GM18873 (cell line): ENCODE measurements around the gene CRIP3.
A peak's percentile ranks its signal among the peaks of the same experiment; 100 is the strongest.
"Not testable (repeated sequence)": the region's sequence is repeated elsewhere in the genome, so short reads cannot be mapped to it uniquely, and the experiment has no call there.

Experiments
- ATAC-seq: cut with Tn5 transposase; IDR thresholded peaks from one replicate; pipeline ENCODE4 v1.9.1; 2021; ENCODE audit warnings: mild to moderate bottlenecking, moderate library complexity, moderate number of reproducible peaks; ENCODE audit not compliant: unreplicated experiment, low FRiP score

The CRIP3 gene, protein sequence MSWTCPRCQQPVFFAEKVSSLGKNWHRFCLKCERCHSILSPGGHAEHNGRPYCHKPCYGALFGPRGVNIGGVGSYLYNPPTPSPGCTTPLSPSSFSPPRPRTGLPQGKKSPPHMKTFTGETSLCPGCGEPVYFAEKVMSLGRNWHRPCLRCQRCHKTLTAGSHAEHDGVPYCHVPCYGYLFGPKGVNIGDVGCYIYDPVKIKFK

GRCh38 chr6:43308101-43308989 lies at the start of gene CRIP3:
TSS of gene CRIP3 (minus strand) at chr6:43308826. CDS start at chr6:43308792, 34 bp downstream.
- no peak for ATAC-seq

- no peak for ATAC-seq
These were observed 47.4 kb upstream of the CRIP3 start for GRCh38 chr6:43355862-43356590.

GRCh38 chr6:43351951-43352350 lies 43.3 kb upstream of the CRIP3 start:
- ATAC-seq = not testable (repeated sequence)

DNA sequence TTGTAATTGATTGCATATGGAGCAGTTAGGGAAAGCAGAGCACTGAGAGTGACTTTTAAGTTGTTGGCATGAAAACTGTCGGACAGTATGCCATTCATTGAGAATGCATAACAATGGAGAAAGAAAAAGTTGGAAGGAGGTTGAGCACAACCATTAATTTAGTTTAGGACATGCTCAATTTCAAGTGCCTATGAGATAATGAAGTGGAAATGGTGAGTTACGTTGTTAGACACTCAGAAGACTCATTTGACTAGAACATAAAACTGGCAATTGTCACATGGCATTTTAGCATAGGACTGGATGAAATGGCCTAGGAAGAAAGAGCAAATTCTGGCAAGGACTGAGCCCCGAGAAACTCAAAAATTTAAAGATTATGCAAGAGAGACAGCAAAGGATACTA lies 38.8 kb upstream of the CRIP3 start:
- ATAC-seq = no peak

- no peak for ATAC-seq
These were observed 38.4 kb upstream of the CRIP3 start for GRCh38 chr6:43347021-43347420.

DNA sequence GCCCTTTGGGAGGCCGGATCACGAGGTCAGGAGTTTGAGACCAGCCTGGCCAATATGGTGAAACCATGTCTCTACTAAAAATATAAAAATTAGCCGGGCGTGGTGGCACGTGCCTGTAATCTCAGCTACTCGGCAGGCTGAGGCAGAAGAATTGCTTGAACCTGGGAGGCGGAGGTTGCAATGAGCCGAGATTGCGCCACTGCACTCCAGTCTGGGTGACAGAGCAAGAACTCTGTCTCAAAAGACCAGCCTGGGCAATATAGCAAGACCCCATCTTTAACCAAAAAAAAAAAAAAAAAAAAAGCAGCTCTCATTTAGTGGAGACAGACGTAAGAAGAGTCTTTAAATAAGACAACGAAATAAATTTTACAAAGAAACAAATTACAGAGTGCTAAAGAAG lies 37.6 kb upstream of the CRIP3 start:
- not testable (repeated sequence) for ATAC-seq

DNA sequence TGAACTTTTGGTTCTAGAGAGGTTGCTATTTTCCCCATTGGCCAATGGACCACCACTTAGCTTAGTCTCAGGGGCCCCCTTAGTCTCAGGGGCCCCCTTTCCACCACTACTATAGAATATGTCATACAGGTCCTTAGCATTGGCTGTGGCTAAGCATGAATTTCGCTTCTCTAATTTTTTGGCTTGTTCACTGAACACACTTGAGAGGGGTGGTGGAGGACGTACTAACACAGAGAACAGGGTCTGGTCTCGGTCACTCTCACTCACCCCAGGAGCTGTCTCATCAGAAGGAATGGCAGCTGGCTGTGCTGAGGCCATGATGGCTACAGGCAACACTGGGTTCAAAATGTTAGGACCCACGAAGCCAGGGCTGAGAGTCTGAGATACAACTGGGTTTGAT lies 30.5 kb upstream of the CRIP3 start:
- ATAC-seq = peak; percentile 64

DNA sequence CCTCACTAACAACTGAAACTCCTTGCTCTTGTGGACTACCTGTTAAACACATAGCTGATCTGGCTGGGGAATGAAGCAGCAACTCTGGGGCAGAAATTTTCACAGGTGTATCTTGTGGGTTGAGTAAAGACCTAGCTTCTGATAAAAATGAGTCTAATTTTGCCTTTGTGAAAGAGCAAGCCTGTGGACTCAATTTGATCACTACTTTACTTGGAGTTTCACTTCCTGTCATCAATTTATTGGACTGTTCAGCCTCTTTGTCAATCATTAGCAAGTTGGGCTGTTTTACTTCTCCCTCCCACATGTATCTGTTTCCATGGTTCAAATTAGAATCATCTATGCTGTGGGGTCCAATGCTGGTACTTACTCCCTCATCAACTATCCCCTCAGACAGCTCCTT lies 29.6 kb upstream of the CRIP3 start:
- ATAC-seq = no peak

- ATAC-seq = no peak
These were observed 27.8 kb upstream of the CRIP3 start for GRCh38 chr6:43336382-43336781.

DNA sequence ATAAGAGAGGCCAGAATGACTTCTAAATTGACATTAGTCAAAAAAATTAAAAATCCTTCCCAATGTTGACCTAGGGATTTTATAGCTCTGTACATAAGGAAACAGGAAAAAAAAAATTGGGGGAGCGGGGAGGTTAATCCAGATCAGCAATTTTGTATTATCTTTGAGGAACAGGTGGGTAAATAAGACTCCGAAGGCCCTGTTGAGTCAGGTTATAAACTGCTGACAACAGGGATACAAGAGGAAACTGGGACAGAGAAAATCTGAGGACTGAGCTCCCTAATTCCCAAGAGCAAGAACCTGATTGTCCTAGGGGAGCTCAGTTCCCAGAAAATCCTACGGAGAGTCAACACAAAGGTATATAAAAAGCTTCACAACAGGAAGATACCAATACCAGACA lies 26.8 kb upstream of the CRIP3 start:
- ATAC-seq = no peak

- ATAC-seq = no peak
These were observed 26.0 kb upstream of the CRIP3 start for GRCh38 chr6:43334466-43335095.

GRCh38 chr6:43331891-43332290 lies 23.3 kb upstream of the CRIP3 start:
- ATAC-seq = no peak

- ATAC-seq = no peak
These were observed 22.8 kb upstream of the CRIP3 start for GRCh38 chr6:43331470-43331869.

GRCh38 chr6:43328528-43328927 lies 19.9 kb upstream of the CRIP3 start:
- ATAC-seq = no peak

GRCh38 chr6:43325876-43326275 lies 17.2 kb upstream of the CRIP3 start:
- ATAC-seq = no peak

DNA sequence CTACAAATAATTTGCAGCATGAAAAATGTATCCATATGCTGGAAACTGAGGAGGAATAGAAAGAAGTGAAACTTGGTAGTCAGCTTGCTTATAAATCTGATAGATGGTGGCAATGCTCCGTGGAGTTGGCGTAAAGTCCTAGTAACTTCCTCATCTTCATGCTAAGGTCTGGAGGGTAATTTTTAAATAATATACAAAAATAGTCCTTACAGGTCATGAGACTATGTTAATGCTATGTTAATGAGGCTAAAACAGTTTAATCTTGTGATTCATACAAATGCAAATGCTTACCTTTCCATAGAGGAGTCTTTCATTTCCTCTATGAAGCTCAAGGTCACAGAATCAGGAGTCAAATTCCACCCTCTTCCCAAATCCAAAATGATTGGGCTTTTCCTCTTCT lies 9.4 kb upstream of the CRIP3 start:
- no peak for ATAC-seq

DNA sequence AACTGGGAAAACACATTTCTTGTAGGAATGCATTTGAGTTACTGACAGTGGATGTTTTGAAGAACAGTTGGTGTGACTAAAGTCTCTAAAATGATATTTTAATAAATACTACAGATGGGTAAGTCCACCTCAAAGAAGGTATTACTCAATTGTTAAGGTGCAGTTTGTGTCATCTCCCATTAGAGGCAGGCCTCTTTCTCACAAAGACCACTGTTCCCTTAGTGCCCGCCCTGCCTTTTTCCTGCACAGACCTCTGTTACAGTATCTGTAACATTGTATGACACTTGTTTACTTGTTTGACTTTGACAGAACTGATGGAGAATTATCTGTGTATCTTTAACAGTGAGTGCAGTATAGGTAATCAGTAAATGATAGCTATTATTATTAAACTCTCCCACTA lies 5.2 kb upstream of the CRIP3 start:
- ATAC-seq = no peak

- no peak for ATAC-seq
These were observed 3.0 kb upstream of the CRIP3 start for GRCh38 chr6:43311666-43312065.

DNA sequence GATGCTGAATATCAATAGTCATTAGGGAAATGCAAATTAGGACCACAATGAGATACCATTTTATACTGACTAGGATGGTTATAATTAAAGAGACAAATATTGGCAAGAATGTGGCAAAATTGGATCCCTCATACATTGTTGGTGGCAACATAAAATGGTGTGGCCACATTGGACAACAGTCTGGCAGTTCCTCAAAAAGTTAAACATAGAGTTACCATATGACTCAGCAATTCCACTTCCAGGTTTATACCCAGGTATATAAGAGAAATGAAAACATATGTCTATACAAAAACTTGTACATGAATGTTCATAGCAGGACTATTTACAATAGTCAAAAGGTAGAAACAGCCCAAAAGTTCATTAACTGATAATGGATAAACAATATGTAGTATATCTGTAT lies 2.0 kb upstream of the CRIP3 start:
- no peak for ATAC-seq

DNA sequence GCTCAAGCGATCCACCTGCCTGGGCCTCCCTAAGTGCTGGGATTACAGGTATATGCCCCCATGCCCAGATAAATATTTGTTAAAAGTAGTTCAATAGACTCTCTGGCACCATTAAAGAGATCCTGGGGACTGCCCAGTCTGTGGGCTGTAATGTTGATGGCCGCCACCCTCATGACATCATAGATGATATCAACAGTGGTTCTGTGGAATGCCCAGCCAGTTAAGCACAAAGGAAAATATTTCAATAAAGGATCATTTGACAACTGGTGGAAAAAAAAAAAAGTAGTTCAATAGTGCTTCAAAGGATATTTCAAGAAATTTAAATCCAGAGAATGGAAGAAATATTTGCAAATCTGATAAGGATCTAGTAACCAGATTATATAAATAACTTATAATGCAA lies 1.5 kb upstream of the CRIP3 start:
- ATAC-seq = no peak

- no peak for ATAC-seq
These were observed 408 bp upstream of the CRIP3 start for GRCh38 chr6:43308990-43309477.
